H1 (cell line): ENCODE results near the gene AQP2. TPM values are rescaled to one million over a fixed set of nuclear protein-coding genes. Genes with fewer than 3 reads are reported as not detected.

Source experiments
- CTCF ChIA-PET: fragments of 300-600 bp; sonication (Branson Sonifier 250); formaldehyde crosslinking; loops from one replicate; lab custom pipeline; 2021; ENCODE audit not compliant: partially characterized antibody; lab: Charles Lee
- POLR2A ChIA-PET: fragments of 300-600 bp; sonication (Branson Sonifier 250); formaldehyde crosslinking; loops from one replicate; lab custom pipeline; 2021; ENCODE audit warnings: inconsistent platforms; ENCODE audit not compliant: partially characterized antibody; lab: Charles Lee
- DNase-seq, 2 experiments: peaks; one replicate each; pipeline versions ENCODE4 v3.0.0 to v3.0.0-alpha.2; 2010 to 2022; ENCODE audit warnings: low spot score in 2 of 2, low read depth in 1 of 2, mixed read lengths in 1 of 2
- FAIRE-seq: peaks from 2 replicates; lab custom pipeline; 2011; peaks lifted over from hg19 to GRCh38; lab: Jason Lieb, UNC
- H2AFZ ChIP-seq: 2 replicates; pipeline ENCODE4 v1.8.1; 2012; ENCODE audit warnings: low read length, inconsistent platforms
- H2AK5ac ChIP-seq: 2 replicates; pipeline ENCODE4 v1.6.1; 2013; ENCODE audit warnings: low read depth, low read length
- H2BK120ac ChIP-seq: replicated peaks from 2 replicates; pipeline ENCODE3; 2013; ENCODE audit warnings: low read depth, low read length, inconsistent platforms
- H2BK12ac ChIP-seq: 2 replicates; pipeline ENCODE4 v1.6.1; 2013; ENCODE audit warnings: low read depth, low read length
- H2BK15ac ChIP-seq: 2 replicates; pipeline ENCODE4 v1.6.1; 2013; ENCODE audit warnings: low read length
- H2BK20ac ChIP-seq: 2 replicates; pipeline ENCODE4 v1.6.1; 2013; ENCODE audit warnings: low read length
- H2BK5ac ChIP-seq: 2 replicates; pipeline ENCODE4 v1.6.1; 2013; ENCODE audit warnings: low read depth, low read length
- H3K14ac ChIP-seq: 2 replicates; pipeline ENCODE4 v1.6.1; 2013; ENCODE audit warnings: inconsistent platforms; ENCODE audit not compliant: insufficient read length
- H3K18ac ChIP-seq: 2 replicates; pipeline ENCODE4 v1.6.1; 2013; ENCODE audit warnings: low read length; ENCODE audit errors: extremely low read depth
- H3K23ac ChIP-seq: 2 replicates; pipeline ENCODE4 v1.6.1; 2013; ENCODE audit warnings: inconsistent platforms; ENCODE audit not compliant: insufficient read length
- H3K23me2 ChIP-seq: 2 replicates; pipeline ENCODE4 v1.6.1; 2013; ENCODE audit warnings: low read depth, low read length
- H3K27ac ChIP-seq: 2 replicates; pipeline ENCODE4 v1.6.1; 2011; ENCODE audit warnings: low read depth, low read length, inconsistent platforms
- H3K27me3 ChIP-seq, 4 experiments: replicated peaks in 1 of 4; 1 replicate in 1 of 4; 2 replicates in 3 of 4; pipeline versions ENCODE4 v1.6.1 to v1.8.1; 2011 to 2013; ENCODE audit warnings: low read length in 3 of 4, mild to moderate bottlenecking in 3 of 4, inconsistent platforms in 2 of 4, mixed read lengths in 2 of 4, moderate library complexity in 1 of 4; ENCODE audit not compliant: control insufficient read depth in 3 of 4, insufficient read depth in 3 of 4; ENCODE audit errors: extremely low read depth in 1 of 4
- H3K36me3 ChIP-seq, 4 experiments: 2 replicates each; pipeline versions ENCODE4 v1.6.1 to v1.8.1; 2011 to 2013; ENCODE audit warnings: mild to moderate bottlenecking in 4 of 4, low read length in 3 of 4, moderate library complexity in 2 of 4, control low read depth in 1 of 4, inconsistent platforms in 1 of 4; ENCODE audit not compliant: insufficient read depth in 4 of 4, control insufficient read depth in 2 of 4
- H3K4ac ChIP-seq: replicated peaks from 2 replicates; pipeline ENCODE3; 2013; ENCODE audit warnings: low read length, low read depth, mixed read lengths, inconsistent platforms; ENCODE audit not compliant: insufficient read length
- H3K4me1 ChIP-seq, 4 experiments: replicated peaks in 1 of 4; 1 replicate in 1 of 4; 2 replicates in 3 of 4; pipeline versions ENCODE4 v1.6.1 to v1.8.1; 2011 to 2013; ENCODE audit warnings: low read length in 3 of 4, inconsistent platforms in 2 of 4, mixed read lengths in 1 of 4; ENCODE audit not compliant: insufficient read depth in 4 of 4, control insufficient read depth in 3 of 4
- H3K4me2 ChIP-seq, 2 experiments: 2 replicates each; pipeline versions ENCODE4 v1.6.1 to v1.8.1; 2011 to 2013; ENCODE audit warnings: low read depth in 2 of 2, low read length in 2 of 2, control low read depth in 1 of 2, inconsistent platforms in 1 of 2, mild to moderate bottlenecking in 1 of 2; ENCODE audit not compliant: insufficient read depth in 1 of 2
- H3K4me3 ChIP-seq, 4 experiments: fragments of 200-600, 300-600 bp in 1 of 4; sonication (generic), shearing (Covaris generic), sonication (Bioruptor Twin) in 1 of 4; 2 replicates each; pipeline versions ENCODE4 v1.5.1 to v1.8.1; 2011 to 2016; ENCODE audit warnings: low read length in 4 of 4, low read depth in 3 of 4, control low read depth in 2 of 4, inconsistent platforms in 2 of 4, mild to moderate bottlenecking in 2 of 4, mixed read lengths in 1 of 4, moderate library complexity in 1 of 4; ENCODE audit not compliant: insufficient read depth in 2 of 4; ENCODE audit errors: extremely low read depth in 1 of 4
- H3K56ac ChIP-seq: replicated peaks from 2 replicates; pipeline ENCODE3; 2013; ENCODE audit warnings: low read depth, mild to moderate bottlenecking, mixed read lengths, low read length, inconsistent platforms; ENCODE audit not compliant: insufficient read length
- H3K79me1 ChIP-seq: 2 replicates; pipeline ENCODE4 v1.6.1; 2013; ENCODE audit warnings: low read depth, low read length, control low read depth
- H3K79me2 ChIP-seq, 2 experiments: 2 replicates each; pipeline versions ENCODE4 v1.6.1 to v1.8.1; 2012 to 2013; ENCODE audit warnings: low read length in 2 of 2, mild to moderate bottlenecking in 2 of 2, inconsistent platforms in 1 of 2; ENCODE audit not compliant: insufficient read depth in 2 of 2, control insufficient read depth in 1 of 2
- H3K9ac ChIP-seq, 4 experiments: replicated peaks in 1 of 4; 1 replicate in 1 of 4; 2 replicates in 3 of 4; pipeline versions ENCODE4 v1.6.1 to v1.8.1; 2011 to 2013; ENCODE audit warnings: low read depth in 3 of 4, low read length in 3 of 4, control low read depth in 2 of 4, mild to moderate bottlenecking in 2 of 4, moderate library complexity in 2 of 4, inconsistent platforms in 1 of 4; ENCODE audit errors: extremely low read depth in 1 of 4
- H3K9me3 ChIP-seq, 2 experiments: 2 replicates each; pipeline versions ENCODE4 v1.6.1 to v1.8.1; 2012 to 2013; ENCODE audit warnings: mild to moderate bottlenecking in 2 of 2, moderate library complexity in 2 of 2, control low read depth in 1 of 2, inconsistent platforms in 1 of 2, low read depth in 1 of 2, low read length in 1 of 2, mixed read lengths in 1 of 2; ENCODE audit not compliant: insufficient read depth in 2 of 2
- H4K20me1 ChIP-seq, 2 experiments: replicated peaks in 1 of 2; 2 replicates each; pipeline versions ENCODE3 to v1.8.1; 2011 to 2013; ENCODE audit warnings: inconsistent platforms in 2 of 2, low read length in 2 of 2, mild to moderate bottlenecking in 1 of 2; ENCODE audit not compliant: insufficient read depth in 2 of 2, control insufficient read depth in 1 of 2
- H4K5ac ChIP-seq: 2 replicates; pipeline ENCODE4 v1.6.1; 2013; ENCODE audit warnings: low read length, low read depth, mixed read lengths, inconsistent platforms; ENCODE audit not compliant: insufficient read length
- H4K8ac ChIP-seq: 2 replicates; pipeline ENCODE4 v1.8.0; 2013; ENCODE audit warnings: mild to moderate bottlenecking, moderate library complexity, low read length, inconsistent platforms; ENCODE audit not compliant: insufficient read depth; ENCODE audit errors: extremely low read depth
- H4K91ac ChIP-seq: replicated peaks from 2 replicates; pipeline ENCODE3; 2013; ENCODE audit warnings: low read length, mixed read lengths, inconsistent platforms; ENCODE audit not compliant: insufficient read length
- CEBPB ChIP-seq: IDR thresholded peaks from 2 replicates; pipeline ENCODE4 v1.6.1; 2012; ENCODE audit warnings: low read depth, low read length
- CTBP2 ChIP-seq: IDR thresholded peaks from 2 replicates; pipeline ENCODE4 v1.7.0; 2011; ENCODE audit warnings: borderline replicate concordance, mild to moderate bottlenecking, moderate library complexity, mixed read lengths, low read length; ENCODE audit not compliant: insufficient read depth, insufficient read length
- KDM1A ChIP-seq: fragments of 200-600, 300-600 bp; sonication (generic); IDR thresholded peaks from 2 replicates; pipeline ENCODE4 v1.7.1; 2016; ENCODE audit warnings: mild to moderate bottlenecking, low read length, borderline replicate concordance
- RBBP5 ChIP-seq: IDR thresholded peaks from 2 replicates; pipeline ENCODE4 v1.7.1; 2012; ENCODE audit warnings: low read depth, mild to moderate bottlenecking, inconsistent platforms, low read length, moderate library complexity, borderline replicate concordance
- WGBS, 2 experiments: shearing (Covaris generic) in 1 of 2; methylation state at CpG; one replicate each; pipeline versions ENCODE4 v1.1.6 to v1.1.7; 2013 to 2015; ENCODE audit warnings: low lambda C conversion rate in 2 of 2, mixed read lengths in 2 of 2, inconsistent platforms in 1 of 2, low coverage in 1 of 2, missing lambda C conversion rate in 1 of 2; ENCODE audit not compliant: insufficient replicate concordance in 2 of 2, insufficient coverage in 1 of 2, insufficient read length in 1 of 2; ENCODE audit errors: extremely low coverage in 1 of 2, missing lambda C conversion rate in 1 of 2; 5-methylcytosine and 5-hydroxymethylcytosine counted together
- polyA plus RNA-seq, 7 experiments: library from polyadenylated mRNA; depleted of rRNA in 3 of 7; stranded (reverse) in 5 of 7; unstranded in 2 of 7; fragments of >200 nt in 5 of 7; fragments of 200-250 nt in 2 of 7; gene quantifications; 1 replicate in 5 of 7; 2 replicates in 1 of 7; 4 replicates in 1 of 7; pipeline versions ENCODE4 v1.2.1 to v1.2.3, GENCODE V29; 2011 to 2013; ENCODE audit warnings: missing spikeins in 2 of 7, mixed read lengths in 2 of 7
- total RNA-seq: library from RNA; stranded (reverse); fragmentation: NEBNext Ultra II Directional; extraction: Animal tissue kit (Norgen Biotek cat#: 25700); gene quantifications from 2 replicates; pipeline ENCODE4 v1.2.1, GENCODE V29; 2021
- TF ChIP-seq, protein P1 (sequence below): IDR thresholded peaks from 2 replicates; pipeline ENCODE4 v1.6.1; 2012; ENCODE audit warnings: inconsistent platforms

The AQP2 gene
- total and polyA plus RNA-seq, 2 of the 8 experiments (the other 6 are each of a cell fraction or from before 2014, with no cell fraction given) = not detected

- no peak overlapping the region for H2BK20ac ChIP-seq
- no peak for DNase-seq
- H3K18ac ChIP-seq = no peak overlapping the region
- TF ChIP-seq CTBP2 = no peak
- TF ChIP-seq, protein P1, sequence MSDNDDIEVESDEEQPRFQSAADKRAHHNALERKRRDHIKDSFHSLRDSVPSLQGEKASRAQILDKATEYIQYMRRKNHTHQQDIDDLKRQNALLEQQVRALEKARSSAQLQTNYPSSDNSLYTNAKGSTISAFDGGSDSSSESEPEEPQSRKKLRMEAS = no peak
- TF ChIP-seq CEBPB = no peak
- TF ChIP-seq RBBP5 = no peak
- no peak for TF ChIP-seq KDM1A
- TF ChIP-seq, all 59 proteins: peak for 0
- CTCF ChIA-PET = interaction anchor here (0.7 to 5.1 kb wide), 22 partner anchors 8 to 245 kb away, joined by 3 to 37 read pairs (median 4); no protein-coding TSS in a partner anchor
- no peak overlapping the region for H4K5ac ChIP-seq
- H3K9me3 ChIP-seq = no peaks in the 10 kb centered on the region
- no peak overlapping the region for H2BK15ac ChIP-seq
- no peaks in the 10 kb centered on the region for H3K79me1 ChIP-seq
- H3K4me2 ChIP-seq = no peak overlapping the region
- no peak overlapping the region for H3K9ac ChIP-seq
- H3K4me3 ChIP-seq = no peak overlapping the region
- H3K4ac ChIP-seq = no peak overlapping the region
- H3K14ac ChIP-seq = no peak overlapping the region
- POLR2A ChIA-PET = interaction anchor here (0.9 to 1.2 kb wide), 2 partner anchors 12 to 18 kb away, joined by 3 to 4 read pairs; partner anchors contain the start of gene AQP5
- WGBS, 2 experiments = 80% methylated on average over 14 of the region's 14 CpGs; no CpG with 5 or more reads in 1 of the 2 experiments
- H2BK120ac ChIP-seq = no peak overlapping the region
- no peak overlapping the region for H3K27ac ChIP-seq
- H3K79me2 ChIP-seq = no peaks in the 10 kb centered on the region
- H2AFZ ChIP-seq = no peak overlapping the region
- H3K23ac ChIP-seq = no peak overlapping the region
- no peak overlapping the region for H2BK5ac ChIP-seq
- no peaks in the 10 kb centered on the region; the same call in 1 of the 2 replicates for H3K23me2 ChIP-seq
- H4K8ac ChIP-seq = no peak overlapping the region; the same call in 1 of the 2 replicates
- no peak overlapping the region for H2AK5ac ChIP-seq
- peaks cover 0 to 3% (median 0%) of the 10 kb centered on the region in 4 experiments; a peak in 1 of 7 replicates for H3K27me3 ChIP-seq
- H3K56ac ChIP-seq = no peak overlapping the region
- H4K91ac ChIP-seq = no peak overlapping the region
- FAIRE-seq = no peak
- no peaks in the 10 kb centered on the region for H3K36me3 ChIP-seq
- H3K4me1 ChIP-seq = peaks cover 3 to 17% (median 4%) of the 10 kb centered on the region in 4 experiments; a peak in 6 of 7 replicates
- peak overlapping the region; percentile 71; the same call in 1 of the 2 replicates for H2BK12ac ChIP-seq
- H4K20me1 ChIP-seq = peaks cover 0 to 1% of the 10 kb centered on the region in 2 experiments
Measured at GRCh38 chr12:49942921-49943624, 7.5 kb upstream of the AQP2 start.
